GM19467 (cell line): ENCODE results near the gene MAP1B.
"Not testable (repeated sequence)": the region's sequence is repeated elsewhere in the genome, so short reads cannot be mapped to it uniquely, and the experiment has no call there.

Source experiments
- ATAC-seq: cut with Tn5 transposase; IDR thresholded peaks from one replicate; pipeline ENCODE4 v1.9.1; 2021; ENCODE audit warnings: mild to moderate bottlenecking, moderate library complexity; ENCODE audit not compliant: unreplicated experiment

The MAP1B gene

DNA sequence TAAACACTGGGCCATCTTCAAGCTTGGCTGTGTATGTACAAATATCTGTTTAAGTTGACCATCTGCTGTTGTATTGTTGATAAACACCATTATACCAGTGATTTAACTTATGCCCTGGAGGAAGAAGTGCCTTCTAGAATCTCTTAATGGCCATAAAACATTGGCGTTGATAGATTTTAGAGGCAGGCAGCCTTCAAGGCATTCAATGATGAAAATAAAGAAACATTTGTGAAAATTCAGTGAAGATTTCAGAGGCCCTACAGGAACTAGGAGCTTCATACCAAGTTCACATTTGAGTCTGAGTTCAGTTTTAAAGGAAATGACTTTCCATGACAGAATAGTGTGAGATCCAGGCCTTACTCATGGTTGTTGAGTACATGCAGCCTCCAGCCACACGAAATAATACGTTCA, 52.2 kb downstream of the MAP1B start:
- no peak for ATAC-seq

DNA sequence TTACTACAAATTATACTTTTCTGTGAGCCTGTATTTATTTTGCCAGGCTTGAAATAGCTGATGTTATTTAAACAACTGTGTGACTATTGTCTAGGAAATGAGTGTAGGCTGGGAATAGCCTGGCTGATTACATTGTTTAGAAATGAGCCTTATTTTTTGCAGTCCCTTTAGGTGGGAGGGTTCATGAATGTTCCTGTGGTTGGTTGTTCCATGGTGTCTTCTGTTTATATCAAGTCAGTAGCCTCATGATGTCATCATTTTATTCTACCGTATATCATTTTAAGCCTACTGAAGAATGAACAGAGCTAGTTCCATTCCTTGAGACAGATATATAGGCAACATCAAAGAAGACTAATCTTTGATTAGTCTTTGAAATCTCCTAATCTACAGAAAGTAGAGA, 53.1 kb downstream of the MAP1B start:
- ATAC-seq = no peak

DNA sequence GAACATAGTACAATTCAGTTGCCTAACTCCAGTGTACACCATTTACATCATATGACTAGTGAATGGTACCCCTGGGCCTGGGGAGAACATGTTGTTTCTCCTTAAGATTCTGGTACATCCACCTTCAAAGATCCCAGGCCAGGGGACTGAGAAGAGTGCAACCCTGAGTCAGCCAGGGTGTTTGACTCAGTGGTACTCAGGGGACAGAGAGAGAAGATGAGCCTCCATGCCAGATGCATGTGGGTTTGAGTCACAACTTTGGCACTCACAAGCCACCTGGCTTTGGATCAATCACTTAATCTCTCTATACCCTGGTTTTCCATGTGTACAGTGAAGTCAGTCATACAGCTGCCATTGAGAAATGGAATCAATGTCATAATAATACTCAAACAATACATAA, 53.7 kb downstream of the MAP1B start:
- ATAC-seq = no peak

DNA sequence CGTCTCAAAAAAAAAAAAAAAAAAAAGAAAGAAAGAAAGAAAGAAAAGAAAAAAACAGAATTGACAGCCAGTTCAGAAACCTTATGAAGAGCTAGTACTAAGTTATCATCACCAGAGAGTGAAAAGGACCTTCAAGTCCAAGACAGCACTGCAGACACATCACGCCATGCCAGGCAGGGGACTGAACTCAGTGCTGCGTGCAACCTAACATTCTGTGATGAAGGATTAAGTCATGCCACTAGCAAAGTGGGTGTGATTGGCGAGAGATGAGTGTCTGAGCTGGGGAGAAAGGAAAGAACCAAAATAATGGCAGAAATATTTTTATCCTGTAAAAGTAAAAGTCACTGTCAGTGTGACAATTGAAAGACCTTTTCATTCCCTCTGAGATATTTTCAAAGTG, 54.7 kb downstream of the MAP1B start:
- ATAC-seq = no peak

DNA sequence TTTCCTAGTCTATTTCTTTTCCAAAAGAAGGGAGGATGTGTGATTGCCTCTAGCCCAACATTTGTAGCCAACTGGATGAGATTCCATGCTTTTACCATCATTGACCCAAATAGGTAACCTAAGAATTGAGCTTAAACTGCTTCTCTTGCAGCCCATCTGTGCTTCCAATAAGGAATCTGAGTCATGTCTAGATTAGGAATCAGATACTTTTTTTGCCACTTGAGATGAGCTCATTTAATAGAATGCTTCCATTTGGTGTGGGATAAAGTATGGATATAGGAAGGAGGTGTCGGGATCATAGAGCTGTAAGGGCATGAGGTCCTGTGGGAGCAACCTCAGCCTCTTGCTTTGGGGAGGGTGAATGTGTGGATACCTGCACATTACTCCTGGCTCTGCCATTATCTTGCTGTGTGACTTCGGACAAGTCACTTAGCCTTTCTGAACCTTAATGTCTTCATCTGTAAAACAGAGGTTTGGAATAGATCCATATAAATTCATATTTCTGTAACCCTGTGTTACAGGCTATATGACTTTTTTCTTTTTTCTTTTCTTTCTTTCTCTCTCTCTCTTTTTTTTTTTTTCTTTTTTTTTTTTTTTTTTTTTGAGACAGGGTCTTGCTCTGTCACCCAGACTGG, 56.2 kb downstream of the MAP1B start:
- ATAC-seq = no peak

DNA sequence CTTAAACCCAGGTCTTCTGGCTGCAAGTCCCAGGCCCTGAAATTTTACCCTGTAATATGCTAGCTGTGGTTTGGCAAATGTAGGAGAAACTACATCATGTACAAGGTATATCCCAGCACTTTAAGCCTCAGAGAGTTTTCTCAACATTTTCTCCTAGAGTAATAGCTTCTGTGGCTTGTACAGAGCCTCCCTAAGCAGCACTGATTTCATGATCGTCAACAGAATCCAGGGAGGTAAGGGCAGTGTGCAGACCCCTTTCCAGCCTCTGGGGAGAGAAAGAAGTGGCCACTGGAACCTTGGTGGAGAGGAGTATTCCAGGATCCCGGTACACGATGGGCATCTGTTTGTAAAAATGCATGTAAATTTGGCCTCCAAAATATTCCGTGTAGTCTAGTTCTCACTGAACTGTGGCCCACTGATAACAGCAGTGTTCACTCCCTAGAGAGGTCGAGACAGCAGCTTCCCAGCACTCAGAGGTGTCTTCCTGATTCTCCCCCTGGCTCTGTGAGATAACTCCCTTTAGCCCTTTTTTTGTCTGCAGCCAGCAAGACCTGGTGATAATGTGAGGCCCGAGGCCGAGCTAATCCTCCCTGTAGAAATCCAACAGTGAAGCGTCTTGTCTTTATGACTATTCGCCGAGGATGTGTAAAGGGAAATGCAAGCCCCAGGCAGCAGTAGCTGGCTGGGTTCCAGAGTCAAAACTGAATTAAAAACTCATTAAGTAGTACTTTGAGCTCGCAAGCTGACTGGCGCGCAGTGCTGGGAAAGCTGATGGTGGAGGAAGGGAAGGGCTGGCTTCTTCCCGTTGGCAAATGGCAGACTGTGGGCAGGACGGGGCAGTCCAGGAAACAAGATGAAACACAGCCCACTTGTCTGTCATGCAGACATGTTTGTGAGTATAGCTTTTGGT, 59.0 kb downstream of the MAP1B start:
- no peak for ATAC-seq

DNA sequence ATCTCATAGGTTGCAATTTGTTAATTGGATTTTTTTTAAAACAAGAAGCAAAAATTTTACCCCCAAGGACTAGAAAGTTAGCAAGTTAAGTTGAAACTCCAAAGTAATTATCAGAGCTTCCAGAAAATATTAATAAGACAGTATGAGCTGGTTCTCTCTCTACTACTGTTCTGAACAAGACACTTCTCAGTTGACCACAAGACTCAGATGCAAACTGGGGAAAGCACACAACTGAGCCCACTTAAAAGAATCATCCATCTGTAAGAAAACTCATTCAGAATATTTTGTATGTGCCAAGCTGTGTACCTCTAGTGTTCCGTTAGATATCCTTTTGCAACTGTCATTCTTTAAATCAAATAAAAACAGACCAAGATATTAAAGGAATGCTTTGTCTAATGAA, 60.0 kb downstream of the MAP1B start:
- no peak for ATAC-seq

DNA sequence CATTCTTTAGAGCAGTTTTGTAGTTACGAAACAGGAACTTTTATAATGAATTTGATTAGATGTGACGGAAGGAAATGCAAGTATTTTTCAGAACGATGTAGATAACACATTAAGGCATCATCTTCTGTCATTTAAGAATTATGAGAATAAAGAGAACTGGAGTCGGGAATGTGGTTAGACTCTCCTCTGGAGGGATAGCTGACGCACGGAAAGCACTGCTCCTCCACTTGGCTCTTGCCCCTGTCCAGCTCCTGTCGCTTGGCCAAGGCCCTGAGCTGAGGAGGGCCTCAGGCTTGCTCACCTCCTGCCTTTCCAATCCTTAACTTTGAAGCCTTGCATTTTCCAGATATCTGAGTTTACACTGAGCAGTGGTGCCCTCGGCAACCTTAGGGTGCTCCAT, 60.5 kb downstream of the MAP1B start:
- no peak for ATAC-seq

DNA sequence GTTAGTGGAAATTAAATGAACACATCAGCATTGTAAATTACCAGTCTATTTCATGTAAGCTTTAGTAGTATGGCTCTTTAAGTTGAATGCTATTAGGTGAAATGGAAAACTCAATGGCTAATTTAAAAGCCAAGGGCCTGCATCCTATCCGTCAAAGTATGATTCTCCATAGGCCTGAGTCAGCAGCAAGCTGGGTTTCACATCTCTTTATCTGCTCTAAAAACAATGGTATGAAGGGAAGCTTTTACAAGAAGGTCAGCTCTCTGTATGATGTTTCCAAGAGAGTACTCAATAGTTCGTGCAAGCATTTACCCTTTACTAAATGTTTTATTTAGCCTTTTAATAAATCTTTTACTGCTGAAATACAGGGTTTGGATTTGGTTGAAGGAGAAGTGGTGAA, 62.8 kb downstream of the MAP1B start:
- ATAC-seq = no peak

DNA sequence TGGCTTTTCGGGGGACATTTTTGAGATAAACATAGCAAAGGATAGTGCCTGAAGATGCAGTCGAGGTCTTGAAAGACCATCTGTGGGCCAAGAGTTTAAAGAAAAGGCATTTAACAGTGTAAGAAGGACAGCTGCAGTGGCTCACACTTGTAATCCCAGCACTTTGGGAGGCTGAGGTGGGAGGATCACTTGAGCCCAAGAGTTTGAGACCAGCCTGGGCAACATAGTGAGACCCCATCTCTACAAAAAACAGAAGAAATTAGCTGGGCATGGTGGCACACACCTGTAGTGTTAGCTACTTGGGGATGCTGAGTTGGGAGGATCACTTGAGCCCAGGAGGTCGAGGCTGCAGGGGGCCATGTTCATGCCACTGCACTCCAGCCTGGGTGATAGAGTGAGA, 63.9 kb downstream of the MAP1B start:
- not testable (repeated sequence) for ATAC-seq

DNA sequence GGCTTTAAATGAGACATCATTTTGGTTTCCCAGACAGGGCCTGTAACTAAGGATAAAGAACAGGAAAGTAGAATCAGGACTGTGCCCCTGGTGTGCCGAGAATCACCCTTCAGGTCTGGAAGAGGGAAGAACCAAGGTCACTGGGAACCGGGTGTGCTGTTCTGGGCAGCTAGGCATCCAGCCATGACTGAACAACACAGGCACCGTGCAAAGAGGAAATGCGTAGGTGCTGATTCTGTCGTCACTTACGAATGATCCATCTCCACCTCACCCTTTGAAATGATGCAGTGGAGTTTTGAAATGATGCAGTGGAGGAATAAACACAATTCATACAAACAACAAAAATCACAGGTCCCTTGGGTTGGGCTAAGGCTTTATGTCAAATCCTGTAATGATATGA, 64.4 kb downstream of the MAP1B start:
- no peak for ATAC-seq

DNA sequence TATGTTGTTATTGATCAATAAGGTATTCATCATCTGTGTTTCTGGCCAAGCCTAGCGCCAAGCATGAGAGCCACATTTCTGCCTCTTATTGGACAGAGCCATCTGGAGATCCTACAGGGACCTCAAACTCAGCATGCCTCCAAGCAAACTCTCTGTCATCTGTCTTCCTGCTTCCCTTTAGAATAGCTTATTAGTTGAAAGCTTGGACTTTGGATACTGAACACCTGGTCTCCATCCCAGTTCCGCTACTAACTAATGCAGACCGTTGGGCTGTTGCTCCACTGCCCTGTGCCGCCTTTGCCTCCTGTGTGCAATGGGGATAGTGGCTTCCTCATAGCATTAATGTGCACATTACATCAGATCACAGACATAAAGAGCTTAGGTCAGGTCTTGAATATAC, 65.5 kb downstream of the MAP1B start:
- no peak for ATAC-seq

DNA sequence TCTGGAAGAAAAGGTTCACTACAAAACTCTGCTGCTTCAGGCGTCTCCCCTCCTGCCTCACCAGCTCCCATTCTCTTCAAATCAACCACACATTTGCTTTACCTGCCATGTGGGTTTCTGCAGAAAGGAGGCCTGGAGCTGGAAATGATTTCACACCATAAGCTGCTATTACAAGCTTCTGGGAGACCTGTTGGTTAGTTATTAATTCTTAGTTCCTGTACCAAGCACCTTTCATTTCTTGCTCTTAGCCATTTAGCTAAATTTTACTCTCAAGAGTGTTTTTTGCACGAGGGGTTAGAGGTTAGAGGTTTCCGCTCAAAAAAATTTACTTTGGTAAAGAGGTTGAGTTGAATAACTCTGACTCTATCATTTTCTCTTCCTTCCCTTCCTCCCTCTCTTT, 70.3 kb downstream of the MAP1B start:
- ATAC-seq = peak; percentile 64

DNA sequence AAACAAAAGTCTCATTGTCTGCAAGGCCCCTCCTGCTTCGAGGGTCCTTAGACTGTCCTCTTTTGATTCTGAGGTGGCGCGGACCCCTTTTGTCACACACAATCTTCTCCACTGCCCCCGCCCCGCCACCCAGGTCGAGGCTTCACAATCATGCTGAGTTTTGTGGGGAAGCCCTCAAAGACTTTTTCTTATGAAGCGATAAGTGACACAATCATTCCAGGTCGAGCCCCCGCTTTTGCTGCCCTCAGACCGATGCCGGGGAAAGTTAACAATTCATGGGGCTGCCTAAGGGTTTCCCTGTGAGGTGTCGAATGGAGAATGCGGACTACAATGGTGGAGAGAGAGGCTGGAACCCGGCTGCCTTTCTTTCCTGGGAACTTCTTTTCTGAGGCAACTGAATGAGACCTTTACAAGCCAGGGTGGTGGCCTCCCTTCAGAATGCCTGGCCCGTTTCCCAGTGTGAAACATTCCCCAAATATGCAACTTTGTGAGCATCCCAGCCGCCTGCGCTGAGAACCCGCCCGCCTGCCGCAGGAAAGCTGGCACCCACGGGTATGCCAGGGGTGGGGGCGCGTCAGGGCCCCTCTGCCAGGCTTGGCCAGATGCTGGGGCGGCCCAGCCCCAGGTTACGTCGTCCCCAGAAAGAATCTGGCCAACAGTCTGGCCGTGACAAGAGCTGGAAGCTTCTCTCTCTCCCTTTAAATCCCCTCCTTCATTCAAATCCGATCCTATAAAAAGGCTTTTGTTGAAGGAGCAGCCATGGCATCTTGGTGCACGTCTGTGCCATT, 71.9 kb downstream of the MAP1B start:
- ATAC-seq = no peak

DNA sequence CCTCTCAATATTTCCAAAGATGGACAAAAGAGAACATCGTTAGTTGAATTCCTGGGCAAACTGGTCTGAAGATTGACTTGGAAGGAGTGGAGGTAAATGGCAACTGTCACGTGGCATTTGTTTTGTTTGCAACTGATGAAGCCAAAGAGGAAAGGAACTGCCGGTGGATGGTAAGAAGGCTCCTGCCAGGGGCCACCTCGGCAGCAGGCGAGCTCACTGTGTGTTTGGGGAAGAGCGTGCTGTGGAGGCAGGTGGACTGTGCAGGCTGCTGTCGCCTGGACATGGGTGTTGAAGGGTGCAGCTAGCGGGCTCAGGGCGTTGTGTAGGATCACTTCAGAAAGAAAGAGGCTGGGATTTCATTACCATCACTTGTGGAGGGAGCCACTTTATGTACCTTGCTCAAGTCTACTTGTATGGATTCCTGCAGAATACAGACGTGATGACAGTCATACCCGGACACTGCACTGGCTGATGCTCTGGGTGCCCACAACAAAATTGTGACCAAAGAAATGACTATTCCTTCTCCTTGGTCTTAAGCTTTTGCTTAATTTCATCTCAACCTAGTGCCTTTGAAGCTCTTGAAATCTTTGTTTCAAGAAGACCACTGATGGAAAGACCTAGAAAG, 72.7 kb downstream of the MAP1B start:
- ATAC-seq = no peak

DNA sequence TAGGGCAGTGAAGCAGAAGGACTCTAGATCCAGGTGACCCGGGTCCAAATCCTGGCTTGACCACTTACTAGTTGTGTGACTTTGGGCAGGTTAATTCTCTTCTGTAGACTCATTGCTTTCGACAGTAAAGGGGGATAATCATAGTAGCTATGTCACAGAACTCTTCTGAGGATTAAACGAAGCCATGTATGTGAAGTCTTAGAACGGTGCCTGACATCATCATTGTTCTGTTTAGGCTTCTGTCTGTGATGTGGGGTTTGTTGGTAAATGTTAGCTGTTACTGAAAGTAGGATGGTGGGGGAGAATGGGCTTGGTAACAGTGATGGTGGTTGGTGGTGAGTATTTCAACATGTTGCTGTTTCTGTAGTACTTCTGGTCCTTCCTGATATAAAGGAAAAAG, 73.7 kb downstream of the MAP1B start:
- no peak for ATAC-seq

DNA sequence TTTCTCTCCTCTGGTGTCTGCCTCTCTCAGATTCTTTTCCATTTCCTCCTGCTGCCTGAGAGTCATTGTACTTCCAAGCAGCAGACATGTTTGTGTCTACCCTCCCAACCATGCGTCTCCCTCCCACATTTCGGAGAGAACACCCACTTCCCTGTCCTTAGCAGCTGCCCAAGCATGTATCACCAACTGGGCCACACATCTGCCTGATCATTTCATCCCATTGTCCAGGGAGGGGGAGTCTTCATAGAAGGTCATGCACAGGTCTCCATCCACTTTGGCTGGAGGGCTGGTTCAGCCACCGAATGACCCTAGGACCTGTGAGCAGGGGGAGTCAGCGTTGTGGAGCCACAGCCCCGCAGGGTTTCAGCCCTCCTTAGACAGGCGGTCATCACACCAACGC, 75.4 kb downstream of the MAP1B start:
- ATAC-seq = no peak

DNA sequence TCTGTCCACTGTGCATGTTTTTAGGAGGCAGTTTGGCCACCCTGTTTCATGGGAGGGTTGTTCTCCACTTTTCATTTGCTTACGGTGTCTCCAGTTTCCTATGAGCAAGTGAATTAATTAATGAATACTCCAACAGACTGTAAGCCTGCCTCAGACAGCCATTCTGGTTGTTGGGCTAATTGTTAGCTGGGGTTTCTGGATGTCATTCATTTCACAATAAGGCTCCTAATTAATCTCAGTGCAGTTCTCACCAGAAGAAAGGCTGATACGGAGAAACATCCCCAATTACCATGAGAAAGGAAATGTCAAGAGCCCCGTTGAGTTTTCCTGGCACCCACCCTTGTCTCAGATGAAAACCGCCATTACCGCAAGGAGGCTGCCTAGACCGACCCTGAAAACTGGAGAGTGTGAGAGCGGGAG, 75.8 kb downstream of the MAP1B start:
- no peak for ATAC-seq

DNA sequence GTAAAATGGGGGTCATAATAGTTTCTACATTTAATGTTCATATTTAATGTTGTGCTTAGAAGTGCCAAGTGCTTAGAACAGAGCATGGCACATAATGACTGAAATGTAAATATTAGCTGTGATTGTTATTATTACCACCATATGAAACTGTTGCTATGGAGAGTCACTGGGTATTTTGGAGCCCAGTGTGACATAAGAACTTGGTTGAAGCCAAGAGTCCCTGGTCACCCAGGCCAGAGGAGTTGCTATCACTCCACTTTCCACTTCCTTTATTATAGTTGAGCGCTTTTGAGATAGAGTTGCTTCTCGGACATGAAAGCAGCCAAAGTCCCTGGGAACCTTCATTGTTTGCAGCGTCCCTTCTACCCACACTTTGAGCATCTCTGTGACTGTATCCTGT, 77.1 kb downstream of the MAP1B start:
- no peak for ATAC-seq

DNA sequence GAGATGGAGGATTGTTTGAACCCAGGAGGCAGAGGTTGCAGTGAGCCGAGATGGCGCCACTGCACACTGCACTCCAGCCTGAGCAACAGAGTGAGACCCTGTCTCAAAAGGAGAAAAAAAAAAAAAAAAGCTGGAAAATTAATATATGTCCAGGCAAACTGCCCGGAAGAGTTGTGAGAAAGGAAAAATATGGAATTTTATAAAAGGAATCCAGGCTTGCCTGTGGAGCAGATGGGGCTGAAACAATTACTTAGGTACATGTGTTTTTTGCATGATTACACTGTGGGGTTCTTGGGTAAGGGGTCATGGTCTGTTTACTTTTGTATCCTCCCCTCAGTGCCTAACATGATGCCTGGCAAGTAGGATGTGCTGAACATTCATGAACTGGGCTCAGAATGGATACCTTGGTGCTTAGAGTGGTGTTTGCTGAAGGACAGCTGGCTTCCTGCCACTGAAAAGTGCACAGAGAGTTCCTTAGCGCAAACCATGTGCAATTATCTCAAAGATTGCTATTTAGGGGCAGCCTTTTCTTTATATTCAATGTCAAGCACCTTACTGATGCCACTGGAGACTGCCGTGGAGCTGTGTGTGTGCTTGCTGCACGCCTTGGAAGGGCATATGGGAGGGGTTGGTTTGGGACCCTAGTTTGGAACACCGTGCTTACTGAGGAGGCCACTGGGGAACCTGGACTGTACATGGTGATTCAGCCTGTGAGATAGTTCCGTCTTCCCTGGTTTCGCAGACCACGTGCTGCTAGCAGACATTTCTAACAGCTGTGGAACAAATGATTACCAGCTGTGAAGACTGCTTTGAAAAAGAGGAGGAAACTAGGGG, 78.4 kb downstream of the MAP1B start:
- no peak for ATAC-seq
